Esophagus squamous epithelium (tissue), 5 donors: ENCODE measurements around the gene PEX13. TPM values are rescaled to one million over a fixed set of nuclear protein-coding genes. Genes with fewer than 3 reads are reported as not detected.
A peak's percentile ranks its signal among the peaks of the same experiment; 100 is the strongest.
"Not testable (repeated sequence)": the region's sequence is repeated elsewhere in the genome, so short reads cannot be mapped to it uniquely, and the experiment has no call there.

Experiments used
- DNase-seq: peaks from one replicate; lab custom pipeline; 2025; lab: John Stamatoyannopoulos, UW
- H3K27ac ChIP-seq, 4 donors: fragments of 200-600 bp; sonication (generic); one replicate each; pipeline ENCODE4 v1.5.1; 2016 to 2019; ENCODE audit warnings: mild to moderate bottlenecking in 1 of 4
- H3K27me3 ChIP-seq, 4 donors: fragments of 200-600 bp; sonication (generic); 1 replicate in 3 of 4; 2 replicates in 1 of 4; pipeline versions ENCODE4 v1.5.1 to v1.6.0; 2017 to 2021; ENCODE audit warnings: antibody characterized with exemption in 1 of 4
- H3K36me3 ChIP-seq, 3 donors: fragments of 200-600 bp; sonication (generic); one replicate each; pipeline ENCODE4 v1.5.1; 2016 to 2019
- H3K4me1 ChIP-seq, 3 donors: fragments of 200-600 bp; sonication (generic); one replicate each; pipeline ENCODE4 v1.5.1; 2017 to 2019
- H3K4me3 ChIP-seq, 4 donors: fragments of 200-600 bp; sonication (generic); 1 replicate in 3 of 4; 2 replicates in 1 of 4; pipeline ENCODE4 v1.5.1; 2016 to 2019; ENCODE audit warnings: mild to moderate bottlenecking in 2 of 4, moderate library complexity in 1 of 4
- H3K9me3 ChIP-seq, 3 donors: fragments of 200-600 bp; sonication (generic); one replicate each; pipeline ENCODE4 v1.5.1; 2016 to 2019
- POLR2A ChIP-seq, 4 donors: fragments of 450-650 bp; IDR thresholded peaks; one replicate each; pipeline ENCODE4 v1.6.1; 2017; ENCODE audit warnings: antibody characterized with exemption in 4 of 4, mild to moderate bottlenecking in 4 of 4, moderate library complexity in 3 of 4
- WGBS, 2 donors: methylation state at CpG; one replicate each; pipeline ENCODE4 v1.1.5; 2018; 5-methylcytosine and 5-hydroxymethylcytosine counted together
- intact Hi-C: fragments of 100-400 bp; cut with DNase I; formaldehyde crosslinking; loops from one replicate; pipeline ENCODE4 v1.15.0; 2022
- total RNA-seq, 4 donors: library from RNA; depleted of rRNA; stranded (reverse); fragments of >200 nt; gene quantifications; one replicate each; pipeline ENCODE4 v1.1.0, GENCODE V29; 2016
- TF ChIP-seq, protein P1 (sequence below), 6 experiments: fragments of 450-650 bp in 4 of 6; fragments of 200-600 bp in 2 of 6; sonication (generic) in 2 of 6; IDR thresholded peaks; one replicate each; pipeline ENCODE4 v1.5.1; 2016 to 2019; ENCODE audit warnings: antibody characterized with exemption in 6 of 6, mild to moderate bottlenecking in 4 of 6, moderate library complexity in 4 of 6
- donor health status: DM: yes; HTN: yes; CAD: no.

PEX13 gene
- total RNA-seq, 4 donors from 2014 or later = 19.6 to 39.3 (median 28.5) TPM

DNA sequence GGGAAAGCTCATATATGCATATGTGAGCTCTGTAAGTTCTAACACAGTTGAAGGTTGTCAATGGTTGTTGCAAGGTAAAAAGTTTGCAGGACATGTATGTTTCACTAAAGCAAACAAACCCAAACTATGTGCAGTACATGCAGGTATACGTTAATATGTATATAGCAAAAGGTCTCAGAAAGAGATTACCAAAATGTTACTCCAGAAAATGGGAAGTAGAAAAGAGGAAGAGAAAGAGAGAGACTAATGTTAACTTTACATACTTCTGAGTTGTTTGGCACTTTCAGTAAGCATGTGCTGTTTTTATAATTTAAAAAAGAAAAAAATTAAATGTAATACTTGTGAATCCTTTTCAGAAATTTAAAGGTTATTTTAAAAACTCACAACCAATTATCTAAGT lies 32.8 kb upstream of the PEX13 start:
- Histone ChIP-seq H3K4me1 (no peaks in the 10 kb centered on the region), H3K27ac (no peak overlapping the region), H3K27me3 (no peaks in the 10 kb centered on the region), H3K36me3 (no peaks in the 10 kb centered on the region), H3K4me3 (no peak overlapping the region), H3K9me3 (no peaks in the 10 kb centered on the region)
- DNase-seq = no peak
- intact Hi-C loops = no loop called here
- TF ChIP-seq, protein P1, sequence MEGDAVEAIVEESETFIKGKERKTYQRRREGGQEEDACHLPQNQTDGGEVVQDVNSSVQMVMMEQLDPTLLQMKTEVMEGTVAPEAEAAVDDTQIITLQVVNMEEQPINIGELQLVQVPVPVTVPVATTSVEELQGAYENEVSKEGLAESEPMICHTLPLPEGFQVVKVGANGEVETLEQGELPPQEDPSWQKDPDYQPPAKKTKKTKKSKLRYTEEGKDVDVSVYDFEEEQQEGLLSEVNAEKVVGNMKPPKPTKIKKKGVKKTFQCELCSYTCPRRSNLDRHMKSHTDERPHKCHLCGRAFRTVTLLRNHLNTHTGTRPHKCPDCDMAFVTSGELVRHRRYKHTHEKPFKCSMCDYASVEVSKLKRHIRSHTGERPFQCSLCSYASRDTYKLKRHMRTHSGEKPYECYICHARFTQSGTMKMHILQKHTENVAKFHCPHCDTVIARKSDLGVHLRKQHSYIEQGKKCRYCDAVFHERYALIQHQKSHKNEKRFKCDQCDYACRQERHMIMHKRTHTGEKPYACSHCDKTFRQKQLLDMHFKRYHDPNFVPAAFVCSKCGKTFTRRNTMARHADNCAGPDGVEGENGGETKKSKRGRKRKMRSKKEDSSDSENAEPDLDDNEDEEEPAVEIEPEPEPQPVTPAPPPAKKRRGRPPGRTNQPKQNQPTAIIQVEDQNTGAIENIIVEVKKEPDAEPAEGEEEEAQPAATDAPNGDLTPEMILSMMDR (IDR thresholded peaks at IDR 0.05) = no peak
- no peak for TF ChIP-seq POLR2A (IDR thresholded peaks at IDR 0.05)
- WGBS, 2 donors = 74 to 79% methylated on average over 1 of the region's 1 CpG

DNA sequence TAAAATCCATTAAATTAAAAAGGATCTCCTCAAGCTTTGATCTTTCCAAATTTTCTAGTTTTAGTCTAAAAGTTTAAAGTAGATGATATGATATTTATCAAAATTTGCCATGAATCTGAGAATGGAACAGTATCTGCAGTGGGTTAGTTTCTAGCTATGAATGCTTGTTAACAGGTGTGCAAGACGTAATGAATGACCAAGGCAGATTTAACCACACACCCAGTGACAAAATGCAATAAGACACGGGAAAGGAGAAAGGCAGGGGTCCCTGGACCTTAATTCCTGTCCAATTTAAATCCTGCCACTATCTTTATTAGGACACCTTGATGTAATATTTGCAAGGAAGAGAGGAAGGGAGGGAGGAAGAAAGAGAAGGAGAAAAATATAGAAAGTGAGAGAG lies 30.5 kb upstream of the PEX13 start:
- Histone ChIP-seq H3K9me3 (peaks cover 0 to 5% (median 0%) of the 10 kb centered on the region in 3 donors), H3K27ac (no peak overlapping the region), H3K4me1 (no peaks in the 10 kb centered on the region), H3K27me3 (no peaks in the 10 kb centered on the region), H3K4me3 (no peak overlapping the region), H3K36me3 (no peaks in the 10 kb centered on the region)
- WGBS, 2 donors = 72 to 85% methylated on average over 2 of the region's 2 CpGs
- intact Hi-C loops = no loop called here
- TF ChIP-seq POLR2A (IDR thresholded peaks at IDR 0.05) = no peak
- TF ChIP-seq, protein P1 (IDR thresholded peaks at IDR 0.05) = no peak
- DNase-seq = no peak

DNA sequence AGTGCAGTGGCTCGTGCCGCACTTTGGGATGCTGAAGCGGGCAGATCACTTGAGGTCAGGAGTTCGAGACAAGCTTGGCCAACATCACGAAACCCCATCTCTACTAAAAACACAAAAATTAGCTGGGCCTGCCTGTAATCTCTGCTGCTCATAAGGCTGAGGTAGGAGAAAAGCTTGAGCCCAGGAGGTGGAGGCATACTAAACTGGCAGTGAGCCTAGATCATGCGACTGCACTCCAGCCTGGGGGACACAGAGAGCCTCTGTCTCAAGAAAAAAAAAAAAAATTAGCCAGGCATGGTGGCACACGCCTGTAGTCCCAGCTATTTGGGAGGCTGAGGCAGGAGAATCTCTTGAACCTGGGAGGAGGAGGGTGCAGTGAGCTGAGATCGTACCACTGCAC lies 29.9 kb upstream of the PEX13 start:
- 84 to 96% methylated on average over 8 of the region's 8 CpGs for whole genome bisulfite sequencing, 2 donors
- H3K4me1 ChIP-seq, H3K9me3 ChIP-seq, H3K4me3 ChIP-seq, H3K36me3 ChIP-seq, DNase-seq, intact Hi-C loops, H3K27ac ChIP-seq, H3K27me3 ChIP-seq: not testable (repeated sequence)

DNA sequence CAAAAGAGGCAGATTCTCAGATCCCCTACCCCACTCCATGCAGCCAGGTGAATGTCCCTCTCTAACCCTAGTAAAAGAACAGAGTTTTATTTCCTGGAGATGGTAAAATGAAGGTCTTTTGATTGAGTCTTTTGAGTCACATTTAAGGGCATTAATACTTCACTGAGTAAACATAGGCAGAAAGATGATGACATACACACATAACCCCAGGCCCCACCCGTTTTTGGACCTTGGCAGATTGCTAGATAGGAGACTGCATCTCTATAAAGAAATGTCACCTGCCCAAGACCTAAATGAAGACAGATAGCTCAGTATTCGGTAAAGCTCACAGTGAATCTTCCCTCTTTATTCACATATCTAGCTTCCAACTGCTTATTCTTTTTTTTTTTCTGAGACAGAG lies 28.3 kb upstream of the PEX13 start:
- Histone ChIP-seq H3K9me3 (peaks cover 0 to 6% (median 0%) of the 10 kb centered on the region in 3 donors), H3K36me3 (no peaks in the 10 kb centered on the region), H3K27me3 (no peaks in the 10 kb centered on the region), H3K4me3 (no peak overlapping the region), H3K27ac (no peak overlapping the region), H3K4me1 (no peaks in the 10 kb centered on the region)
- TF ChIP-seq, protein P1 (IDR thresholded peaks at IDR 0.05) = no peak
- no peak for TF ChIP-seq POLR2A (IDR thresholded peaks at IDR 0.05)
- intact Hi-C loops = no loop called here
- DNase-seq = no peak
- 73 to 79% methylated on average over 2 of the region's 2 CpGs for WGBS, 2 donors

DNA sequence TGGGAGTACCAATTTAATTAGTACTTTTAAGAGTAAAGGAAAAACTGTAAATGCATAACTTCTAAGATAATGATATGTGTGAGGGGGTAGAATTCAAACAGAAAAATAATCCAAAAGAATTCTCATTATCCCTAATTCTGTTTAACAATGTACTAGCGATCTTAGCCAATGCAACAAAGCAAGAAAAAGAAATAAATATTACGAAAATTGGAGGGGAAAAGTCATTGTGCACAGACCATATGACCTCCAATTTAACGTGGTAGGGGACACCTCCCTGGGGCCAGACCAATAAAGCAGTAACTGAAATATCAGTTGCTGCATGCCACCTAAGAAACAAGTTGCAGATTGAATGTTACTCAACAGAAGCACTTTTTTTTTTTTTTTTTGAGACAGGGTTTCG lies 25.9 kb upstream of the PEX13 start:
- no peaks in the 10 kb centered on the region for H3K36me3 ChIP-seq
- no peaks in the 10 kb centered on the region for H3K27me3 ChIP-seq
- peaks cover 0 to 6% (median 0%) of the 10 kb centered on the region in 3 donors for H3K9me3 ChIP-seq
- no peak for TF ChIP-seq POLR2A (IDR thresholded peaks at IDR 0.05)
- TF ChIP-seq, protein P1 (IDR thresholded peaks at IDR 0.05) = no peak
- WGBS, 2 donors = 91 to 93% methylated on average over 3 to 4 of the region's 4 CpGs
- no peak overlapping the region for H3K4me3 ChIP-seq
- intact Hi-C loops = loop anchor here (10.0 kb wide), 1 partner anchor 107 kb away; the partner anchor contains the start of gene REL
- no peak for DNase-seq
- no peaks in the 10 kb centered on the region for H3K4me1 ChIP-seq
- no peak overlapping the region for H3K27ac ChIP-seq

DNA sequence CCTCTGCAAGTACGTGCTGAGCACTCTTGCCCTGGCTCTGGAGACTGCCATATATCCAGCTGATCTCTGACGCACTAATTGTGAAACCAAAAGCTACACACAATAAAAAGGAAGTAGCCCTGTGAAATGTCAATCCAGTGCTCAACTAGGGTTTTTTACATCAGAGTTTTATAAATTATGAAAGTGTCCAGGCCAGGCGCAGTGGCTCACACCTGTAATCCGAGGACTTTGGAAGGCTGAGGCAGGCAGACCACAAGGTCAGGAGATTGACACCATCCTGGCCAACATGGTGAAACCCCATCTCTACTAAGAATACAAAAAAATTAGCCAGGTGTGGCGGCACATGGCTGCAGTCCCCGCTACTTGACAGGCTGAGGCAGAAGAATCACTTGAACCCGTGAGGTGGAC lies 24.5 kb upstream of the PEX13 start:
- Histone ChIP-seq H3K27me3 (no peaks in the 10 kb centered on the region), H3K36me3 (no peaks in the 10 kb centered on the region), H3K9me3 (peaks cover 0 to 6% (median 0%) of the 10 kb centered on the region in 3 donors), H3K4me1 (no peaks in the 10 kb centered on the region), H3K4me3 (peak overlapping the region in 1 of 4 donors; percentile 12), H3K27ac (peak overlapping the region in 1 of 4 donors; percentile 63)
- intact Hi-C loops = loop anchor here (10.0 kb wide), 1 partner anchor 108 kb away; the partner anchor contains the start of gene REL
- whole genome bisulfite sequencing, 2 donors = 72 to 86% methylated on average over 6 to 7 of the region's 7 CpGs
- TF ChIP-seq, protein P1 (IDR thresholded peaks at IDR 0.05) = no peak
- peak in 1 of 4 donors; percentile 39 for TF ChIP-seq POLR2A (IDR thresholded peaks at IDR 0.05)
- DNase-seq = no peak
